Fibroblast of the conjunctiva (primary cell): ENCODE measurements around the gene LIG3.
A peak's percentile ranks its signal among the peaks of the same experiment; 100 is the strongest.
"Not testable (repeated sequence)": the region's sequence is repeated elsewhere in the genome, so short reads cannot be mapped to it uniquely, and the experiment has no call there.

Experiments used
- DNase-seq: peaks from one replicate; pipeline ENCODE4 v3.0.0-alpha.2; 2010; ENCODE audit warnings: low read depth

The LIG3 gene

GRCh38 chr17:34980353-34980680 lies at the start of gene LIG3:
Gene LIG3, plus strand, starts transcription at chr17:34980512. Its CDS starts 2,494 bp downstream, at chr17:34983006.
- DNase-seq: peak; percentile 90

DNA sequence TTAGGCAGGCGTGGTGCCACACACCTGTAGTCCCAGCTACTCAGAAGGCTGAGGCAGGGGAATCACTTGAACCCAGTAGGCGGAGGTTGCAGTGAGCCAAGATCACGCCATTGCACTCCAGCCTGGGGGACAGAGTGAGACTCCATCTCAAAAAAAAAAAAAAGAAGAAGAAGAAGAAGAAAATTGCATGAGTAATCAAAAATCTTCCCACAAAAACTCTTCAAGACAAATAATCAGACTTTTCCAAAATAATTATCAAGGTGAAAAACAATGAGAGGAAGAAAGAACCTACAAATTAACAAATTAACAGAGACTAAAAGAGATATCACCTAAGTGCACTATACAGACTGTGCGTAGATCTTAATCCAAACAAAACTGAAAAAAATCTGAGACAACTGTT lies 29.5 kb upstream of the LIG3 start:
- not testable (repeated sequence) for DNase-seq

GRCh38 chr17:34958438-34958837 lies 21.9 kb upstream of the LIG3 start:
- DNase-seq: no peak

DNA sequence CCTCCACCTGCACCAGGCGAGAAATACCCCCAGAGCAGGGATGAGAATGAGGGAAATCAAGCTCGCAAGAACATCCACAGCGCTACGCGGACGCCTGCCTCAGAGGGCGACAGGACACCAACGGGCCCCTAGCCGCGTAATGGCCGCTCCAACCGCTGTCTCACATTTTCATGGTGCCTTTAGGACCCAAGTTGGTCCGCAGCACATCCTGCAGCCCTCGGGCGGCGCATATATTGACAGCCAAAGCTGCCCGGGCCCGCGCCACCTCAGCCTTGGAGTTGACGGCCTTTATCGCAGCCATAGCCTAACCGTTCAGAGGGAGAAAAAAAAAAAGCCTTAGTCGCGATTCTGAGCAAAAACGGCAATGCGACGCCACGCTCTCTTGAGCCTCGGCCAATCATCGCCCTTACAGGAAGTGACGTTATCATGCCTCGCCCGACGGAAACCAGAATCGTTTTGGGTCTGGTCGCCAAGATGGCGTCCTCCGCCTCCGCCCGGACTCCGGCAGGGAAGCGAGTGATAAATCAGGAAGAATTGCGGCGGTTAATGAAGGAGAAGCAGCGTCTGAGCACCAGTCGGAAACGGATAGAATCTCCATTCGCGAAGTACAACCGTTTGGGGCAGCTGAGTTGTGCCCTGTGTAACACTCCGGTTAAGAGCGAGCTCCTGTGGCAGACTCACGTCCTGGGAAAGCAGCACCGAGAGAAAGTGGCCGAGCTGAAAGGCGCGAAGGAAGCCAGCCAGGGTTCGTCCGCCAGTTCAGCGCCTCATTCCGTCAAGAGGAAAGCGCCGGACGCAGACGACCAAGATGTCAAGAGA lies 19.0 kb upstream of the LIG3 start, which contains the start of the genes CCT6B and ZNF830:
TSS of gene CCT6B (minus strand) at position 368 of the 819 bp plus-strand sequence. CDS start at position 301, 67 bp downstream.
TSS of gene ZNF830 (plus strand) at position 448 of the 819 bp plus-strand sequence. CDS start at position 475, 27 bp downstream.
- peak; percentile 91 for DNase-seq

- no peak for DNase-seq
Measured at GRCh38 chr17:34974179-34974578, 6.1 kb upstream of the LIG3 start.

- DNase-seq: no peak
Measured at GRCh38 chr17:34974794-34975785, 5.2 kb upstream of the LIG3 start.

DNA sequence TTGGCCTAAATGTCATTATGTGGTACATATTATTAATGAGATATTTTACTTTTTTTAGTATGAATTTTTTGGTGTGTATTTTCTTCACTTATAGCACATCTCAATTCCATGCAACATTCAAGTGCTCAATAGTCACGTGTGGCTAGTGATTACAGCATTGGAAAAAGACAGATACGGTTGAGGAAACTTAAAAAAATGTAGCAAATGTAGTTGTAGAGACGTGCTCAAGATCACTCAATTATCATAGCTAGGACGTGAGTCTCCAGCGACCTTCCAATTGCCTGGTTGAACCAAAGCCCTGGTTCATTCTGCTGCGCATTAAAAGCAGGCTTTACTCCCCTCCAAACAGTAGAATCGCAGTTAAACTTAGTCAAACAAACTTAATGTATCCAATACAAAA lies 1.2 kb upstream of the LIG3 start:
- DNase-seq: no peak

DNA sequence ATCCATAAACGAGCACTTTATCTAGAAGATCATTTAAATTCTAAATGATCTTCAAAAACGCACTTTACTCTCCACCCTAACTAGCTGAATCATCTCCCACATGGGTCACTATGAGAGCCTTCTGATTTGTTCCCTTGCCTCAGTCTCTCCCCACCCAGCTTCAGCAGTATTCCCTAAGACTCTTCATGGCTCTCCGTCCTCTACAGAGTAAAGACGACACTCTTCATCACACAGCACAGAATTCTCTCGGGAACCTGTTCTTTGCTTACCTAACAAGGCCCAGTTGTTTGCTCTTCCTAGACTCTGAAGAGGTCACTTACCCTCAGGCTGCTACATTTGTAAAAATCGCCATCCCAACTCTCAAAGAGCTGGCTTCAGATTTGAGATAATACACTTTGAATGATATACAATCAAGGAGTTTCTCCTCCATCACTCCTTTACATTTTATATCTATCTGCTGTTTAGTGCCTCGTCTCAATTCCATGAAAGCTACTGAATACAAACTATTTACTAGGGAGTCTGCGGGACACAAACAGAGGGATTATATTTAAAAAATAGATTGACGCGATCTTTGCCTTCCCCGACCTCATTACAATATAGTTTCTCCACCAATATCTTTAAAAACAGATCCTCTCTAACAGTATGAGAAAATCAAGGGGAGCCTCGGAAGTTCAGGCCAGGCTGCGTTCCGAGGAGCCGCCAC lies 511 bp upstream of the LIG3 start:
- DNase-seq: no peak

DNA sequence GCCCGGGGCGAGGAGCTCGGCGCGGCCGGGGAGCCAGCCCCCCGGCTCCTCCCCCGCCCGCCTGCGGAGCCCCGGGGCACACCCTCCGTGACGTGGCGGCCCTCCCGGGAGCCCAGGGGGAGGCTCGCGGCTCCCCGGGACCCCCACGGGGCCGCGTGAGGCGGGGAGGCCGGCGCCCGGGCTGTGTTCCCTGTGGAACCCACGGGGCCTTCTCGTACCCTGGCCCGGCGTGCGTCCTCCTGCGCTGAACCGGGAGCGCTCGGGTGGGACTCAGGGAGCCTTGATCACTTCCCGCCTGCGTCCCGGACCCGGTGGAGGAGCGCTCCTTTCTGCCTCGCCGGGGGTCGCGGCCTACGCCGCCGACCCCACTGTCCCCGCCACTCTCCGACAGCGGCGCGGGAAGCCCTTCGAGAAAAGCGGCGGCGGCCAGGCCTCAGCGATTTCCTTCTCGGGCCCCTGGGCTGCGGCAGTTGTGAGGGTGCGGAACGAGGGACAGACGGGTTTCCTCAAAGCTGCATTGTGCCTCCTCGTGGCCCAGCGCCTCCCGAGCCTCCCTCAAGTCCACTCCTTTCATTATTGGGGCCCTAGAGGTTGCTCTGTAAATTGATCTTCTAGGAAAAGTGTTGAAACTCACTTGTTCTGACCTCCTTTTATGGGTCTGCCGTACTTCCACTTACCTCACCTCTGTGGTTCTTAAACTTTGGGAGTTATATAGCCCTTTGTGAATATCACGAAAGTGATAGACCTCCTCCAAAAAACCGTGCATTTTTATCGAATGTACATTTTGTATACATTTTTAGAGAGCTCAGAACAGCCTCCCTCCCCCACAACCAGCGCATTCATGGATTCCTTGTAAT lies 597 bp downstream of the LIG3 start:
- peak; percentile 82 for DNase-seq

GRCh38 chr17:34981538-34982241 lies 1.4 kb downstream of the LIG3 start:
- no peak for DNase-seq

DNA sequence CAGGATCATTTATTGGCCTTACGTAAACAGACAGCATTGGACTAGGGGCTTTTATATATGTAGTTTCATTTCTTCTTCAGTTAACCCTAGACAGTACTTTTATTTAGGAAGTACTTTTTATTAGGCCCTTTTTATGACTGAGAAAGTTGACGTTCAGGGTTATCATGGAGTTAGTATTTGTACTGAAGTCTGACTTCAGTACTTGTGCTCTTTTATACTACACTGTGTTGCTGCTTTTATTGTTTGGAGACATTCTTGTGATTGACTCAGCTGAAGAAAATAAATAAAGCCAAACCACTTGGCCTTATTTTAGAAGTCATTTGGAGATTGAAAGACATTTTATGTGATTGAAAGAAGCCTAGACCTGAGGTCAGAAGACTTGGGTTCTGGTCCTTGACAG lies 6.9 kb downstream of the LIG3 start:
- no peak for DNase-seq

- no peak for DNase-seq
Measured at GRCh38 chr17:34988644-34989043, 8.3 kb downstream of the LIG3 start.

DNA sequence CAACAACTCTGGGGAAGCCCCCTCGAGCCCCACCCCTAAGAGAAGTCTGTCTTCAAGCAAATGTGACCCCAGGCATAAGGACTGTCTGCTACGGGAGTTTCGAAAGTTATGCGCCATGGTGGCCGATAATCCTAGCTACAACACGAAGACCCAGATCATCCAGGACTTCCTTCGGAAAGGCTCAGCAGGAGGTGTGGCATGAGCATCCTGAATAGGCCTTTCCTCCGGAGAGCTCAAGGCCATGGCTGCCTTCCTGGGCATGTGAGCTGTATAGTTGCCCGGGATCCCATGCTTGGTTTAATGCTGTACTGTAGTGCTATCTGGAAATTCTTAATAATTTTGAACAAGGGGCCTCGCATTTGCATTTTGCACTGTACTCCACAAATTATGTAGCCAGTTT lies 9.2 kb downstream of the LIG3 start:
- DNase-seq: no peak

DNA sequence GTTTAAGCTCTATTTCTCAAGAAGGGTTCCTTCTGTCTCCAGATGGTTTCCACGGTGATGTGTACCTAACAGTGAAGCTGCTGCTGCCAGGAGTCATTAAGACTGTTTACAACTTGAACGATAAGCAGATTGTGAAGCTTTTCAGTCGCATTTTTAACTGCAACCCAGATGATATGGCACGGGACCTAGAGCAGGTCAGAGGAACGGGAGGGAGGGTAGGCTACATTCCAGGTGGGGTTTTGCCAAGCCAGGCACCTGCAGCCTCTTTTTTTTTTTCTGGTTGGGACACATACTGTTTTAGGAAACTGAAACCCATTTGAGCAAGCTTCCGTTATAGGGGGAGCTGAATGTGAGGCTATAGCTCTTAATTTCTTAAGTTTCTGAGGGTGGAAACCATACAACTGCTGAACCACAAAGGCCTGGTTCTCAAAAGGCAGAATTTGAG lies 10.6 kb downstream of the LIG3 start:
- DNase-seq: no peak

GRCh38 chr17:34991606-34992005 lies 11.3 kb downstream of the LIG3 start:
- no peak for DNase-seq

- no peak for DNase-seq
Measured at GRCh38 chr17:34993031-34993430, 12.7 kb downstream of the LIG3 start.

DNA sequence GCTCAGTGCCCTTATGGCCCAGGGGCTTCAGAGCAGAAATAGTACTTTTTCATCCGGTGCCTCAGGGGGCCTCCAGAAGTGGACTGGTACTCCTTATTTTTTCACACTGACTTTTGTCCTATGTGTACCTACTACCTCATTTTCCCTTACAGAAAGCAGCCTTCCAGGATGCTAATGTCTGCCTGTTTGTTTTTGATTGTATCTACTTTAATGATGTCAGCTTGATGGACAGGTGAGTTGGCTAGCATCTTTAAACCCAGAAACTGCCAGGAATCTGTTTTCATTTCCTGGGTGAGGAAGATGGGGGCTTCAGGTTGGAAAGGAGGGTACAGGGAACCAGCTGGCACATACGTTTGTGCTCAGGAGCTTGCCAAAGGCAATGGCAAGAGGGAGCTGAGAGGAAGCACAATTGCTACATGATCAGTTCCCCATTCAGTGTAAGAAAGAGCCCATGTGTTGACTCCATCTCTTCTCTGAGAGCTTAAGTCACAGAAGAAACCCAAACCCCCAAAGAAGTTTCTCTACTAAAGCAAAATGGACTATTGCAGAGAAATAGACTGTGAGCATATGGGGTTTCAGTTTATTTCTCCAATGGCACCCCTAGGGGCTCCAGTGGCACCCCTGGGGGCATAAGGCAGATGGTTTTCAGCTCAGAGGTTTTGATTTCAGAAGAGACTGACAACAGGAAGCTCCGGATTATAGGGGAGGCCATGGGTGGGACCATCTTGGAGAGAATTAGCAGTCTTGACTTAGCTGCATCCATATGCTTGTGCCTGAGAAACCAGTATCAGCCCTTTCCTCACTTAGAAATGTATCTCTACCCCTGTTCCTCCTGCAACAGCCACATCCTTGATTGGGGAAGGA lies 16.3 kb downstream of the LIG3 start:
- DNase-seq: no peak

GRCh38 chr17:34997355-34997862 lies 17.1 kb downstream of the LIG3 start:
- DNase-seq: peak; percentile 85

DNA sequence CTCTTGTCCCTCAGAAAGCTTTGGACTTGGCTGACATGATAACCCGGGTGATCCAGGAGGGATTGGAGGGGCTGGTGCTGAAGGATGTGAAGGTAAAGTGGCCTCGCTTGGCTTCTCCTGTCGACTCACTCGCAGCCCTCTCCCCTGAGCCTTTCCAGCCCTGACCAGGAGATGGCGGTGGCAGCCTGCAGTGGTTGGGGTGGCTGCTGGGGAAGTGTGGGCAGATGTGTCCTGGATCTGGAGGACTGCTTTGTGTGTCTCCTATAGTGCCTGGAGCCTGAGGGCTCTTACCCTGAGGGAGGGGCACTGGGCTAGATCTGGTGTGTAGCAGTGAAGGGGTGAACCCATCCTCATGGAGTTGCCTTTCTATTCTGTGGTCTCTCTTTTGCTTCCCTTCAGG lies 17.9 kb downstream of the LIG3 start:
- peak; percentile 50 for DNase-seq
